Activated T-cell treated with anti-CD3 and anti-CD28 coated beads for 1 hour (primary cell): ENCODE data around the gene CBR4.
"Not testable (repeated sequence)": the region's sequence is repeated elsewhere in the genome, so short reads cannot be mapped to it uniquely, and the experiment has no call there.

Source experiments
- DNase-seq: peaks from one replicate; pipeline ENCODE4 v3.0.0-alpha.2; 2020; ENCODE audit warnings: low read depth

Gene CBR4

GRCh38 chr4:168993714-168994510 is 16.1 kb downstream of the CBR4 start:
- DNase-seq: no peak

- not testable (repeated sequence) for DNase-seq
Measured at GRCh38 chr4:168992952-168993482, 17.0 kb downstream of the CBR4 start.

GRCh38 chr4:168981942-168982341 is 28.1 kb downstream of the CBR4 start:
- no peak for DNase-seq

- no peak for DNase-seq
Measured at GRCh38 chr4:168981460-168981859, 28.6 kb downstream of the CBR4 start.

GRCh38 chr4:168979338-168979737 is 30.7 kb downstream of the CBR4 start:
- no peak for DNase-seq

- DNase-seq: no peak
Measured at GRCh38 chr4:168978001-168978700, 31.9 kb downstream of the CBR4 start.

- DNase-seq: no peak
Measured at GRCh38 chr4:168972596-168972995, 37.5 kb downstream of the CBR4 start.

- no peak for DNase-seq
Measured at GRCh38 chr4:168960716-168961115, 49.3 kb downstream of the CBR4 start.

GRCh38 chr4:168955674-168956073 is 54.4 kb downstream of the CBR4 start:
- no peak for DNase-seq

- not testable (repeated sequence) for DNase-seq
Measured at GRCh38 chr4:168952821-168953246, 57.2 kb downstream of the CBR4 start.

- DNase-seq: no peak
Measured at GRCh38 chr4:168945291-168945690, 64.8 kb downstream of the CBR4 start.

GRCh38 chr4:168942985-168943384 is 67.1 kb downstream of the CBR4 start:
- DNase-seq: no peak
